Kidney epithelial cell (primary cell): Measurements from ENCODE around the gene TBCC. TPM values are rescaled to one million over a fixed set of nuclear protein-coding genes. Genes with fewer than 3 reads are reported as not detected.

Experiments
- DNase-seq: peaks from one replicate; pipeline ENCODE4 v3.0.0-alpha.2; 2010; ENCODE audit warnings: low read depth
- H3K27me3 ChIP-seq: 2 replicates; pipeline ENCODE4 v1.6.0; 2011; ENCODE audit warnings: low read length; ENCODE audit not compliant: control insufficient read depth, insufficient read depth
- H3K36me3 ChIP-seq: 2 replicates; pipeline ENCODE4 v1.5.1; 2011; ENCODE audit warnings: low read length; ENCODE audit not compliant: control insufficient read depth, insufficient read depth
- H3K4me3 ChIP-seq: 2 replicates; pipeline ENCODE4 v1.5.1; 2011; ENCODE audit warnings: low read depth, mild to moderate bottlenecking, control low read depth, low read length
- total RNA-seq: library from RNA; depleted of rRNA; stranded (reverse); fragments of >200 nt; gene quantifications from 2 replicates; pipeline ENCODE4 v1.2.3, GENCODE V29; 2015
- TF ChIP-seq, protein P1 (sequence below): IDR thresholded peaks from 2 replicates; pipeline ENCODE4 v1.5.1; 2011; ENCODE audit warnings: mild to moderate bottlenecking, moderate library complexity, low read length, control low read depth, inconsistent platforms; ENCODE audit not compliant: insufficient read depth, poor library complexity, severe bottlenecking

The TBCC gene
- total RNA-seq, 1 donor from 2014 or later = 55.2 TPM

DNA sequence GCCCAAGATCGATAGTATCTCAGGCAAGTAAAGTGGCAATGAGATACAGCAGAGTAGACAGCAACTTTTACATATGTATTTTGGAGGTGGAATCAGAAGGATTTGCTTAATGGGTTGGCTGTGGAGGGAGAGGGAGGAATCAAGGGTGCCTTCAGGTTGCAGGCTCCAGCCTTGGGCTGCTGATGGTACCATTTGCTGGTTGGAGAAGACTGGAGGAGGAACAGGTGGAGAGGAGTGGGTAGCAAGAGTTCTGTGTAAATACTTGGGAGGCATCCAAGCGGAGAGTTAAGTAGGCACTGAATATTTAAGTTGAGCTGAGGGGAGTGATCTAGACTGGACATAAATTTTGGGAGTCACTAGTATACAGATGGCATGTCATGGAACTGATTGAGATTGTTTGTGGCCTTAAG, 41.2 kb upstream of the TBCC start:
- no peaks in the 10 kb centered on the region for H3K36me3 ChIP-seq
- H3K27me3 ChIP-seq = no peaks in the 10 kb centered on the region
- TF ChIP-seq, protein P1, sequence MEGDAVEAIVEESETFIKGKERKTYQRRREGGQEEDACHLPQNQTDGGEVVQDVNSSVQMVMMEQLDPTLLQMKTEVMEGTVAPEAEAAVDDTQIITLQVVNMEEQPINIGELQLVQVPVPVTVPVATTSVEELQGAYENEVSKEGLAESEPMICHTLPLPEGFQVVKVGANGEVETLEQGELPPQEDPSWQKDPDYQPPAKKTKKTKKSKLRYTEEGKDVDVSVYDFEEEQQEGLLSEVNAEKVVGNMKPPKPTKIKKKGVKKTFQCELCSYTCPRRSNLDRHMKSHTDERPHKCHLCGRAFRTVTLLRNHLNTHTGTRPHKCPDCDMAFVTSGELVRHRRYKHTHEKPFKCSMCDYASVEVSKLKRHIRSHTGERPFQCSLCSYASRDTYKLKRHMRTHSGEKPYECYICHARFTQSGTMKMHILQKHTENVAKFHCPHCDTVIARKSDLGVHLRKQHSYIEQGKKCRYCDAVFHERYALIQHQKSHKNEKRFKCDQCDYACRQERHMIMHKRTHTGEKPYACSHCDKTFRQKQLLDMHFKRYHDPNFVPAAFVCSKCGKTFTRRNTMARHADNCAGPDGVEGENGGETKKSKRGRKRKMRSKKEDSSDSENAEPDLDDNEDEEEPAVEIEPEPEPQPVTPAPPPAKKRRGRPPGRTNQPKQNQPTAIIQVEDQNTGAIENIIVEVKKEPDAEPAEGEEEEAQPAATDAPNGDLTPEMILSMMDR = no peak
- DNase-seq = no peak
- H3K4me3 ChIP-seq = no peak overlapping the region

DNA sequence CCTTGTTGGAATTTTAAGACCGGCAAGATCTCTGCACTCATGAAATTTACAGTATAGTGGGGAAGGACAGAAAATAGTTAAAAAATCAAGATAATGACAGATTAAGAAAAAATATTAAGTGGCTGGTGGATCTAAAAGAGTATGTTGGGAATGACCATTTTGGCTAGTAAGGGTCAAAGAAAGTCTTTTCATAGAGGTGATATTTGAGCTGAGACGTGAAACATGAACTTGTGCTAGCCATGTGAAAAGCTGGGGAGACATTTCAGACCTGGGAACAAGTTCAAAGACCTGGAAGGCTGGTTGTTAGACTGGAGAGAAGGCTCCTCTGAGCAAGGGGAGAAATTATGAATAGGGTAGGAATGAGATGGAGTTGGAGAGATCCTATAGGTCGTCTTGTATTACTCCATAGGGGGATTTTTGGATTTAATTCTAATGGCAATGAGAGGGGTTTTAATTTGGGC, 40.7 kb upstream of the TBCC start:
- H3K27me3 ChIP-seq = no peaks in the 10 kb centered on the region
- TF ChIP-seq, protein P1 = no peak
- H3K4me3 ChIP-seq = no peak overlapping the region
- DNase-seq = no peak
- no peaks in the 10 kb centered on the region for H3K36me3 ChIP-seq

DNA sequence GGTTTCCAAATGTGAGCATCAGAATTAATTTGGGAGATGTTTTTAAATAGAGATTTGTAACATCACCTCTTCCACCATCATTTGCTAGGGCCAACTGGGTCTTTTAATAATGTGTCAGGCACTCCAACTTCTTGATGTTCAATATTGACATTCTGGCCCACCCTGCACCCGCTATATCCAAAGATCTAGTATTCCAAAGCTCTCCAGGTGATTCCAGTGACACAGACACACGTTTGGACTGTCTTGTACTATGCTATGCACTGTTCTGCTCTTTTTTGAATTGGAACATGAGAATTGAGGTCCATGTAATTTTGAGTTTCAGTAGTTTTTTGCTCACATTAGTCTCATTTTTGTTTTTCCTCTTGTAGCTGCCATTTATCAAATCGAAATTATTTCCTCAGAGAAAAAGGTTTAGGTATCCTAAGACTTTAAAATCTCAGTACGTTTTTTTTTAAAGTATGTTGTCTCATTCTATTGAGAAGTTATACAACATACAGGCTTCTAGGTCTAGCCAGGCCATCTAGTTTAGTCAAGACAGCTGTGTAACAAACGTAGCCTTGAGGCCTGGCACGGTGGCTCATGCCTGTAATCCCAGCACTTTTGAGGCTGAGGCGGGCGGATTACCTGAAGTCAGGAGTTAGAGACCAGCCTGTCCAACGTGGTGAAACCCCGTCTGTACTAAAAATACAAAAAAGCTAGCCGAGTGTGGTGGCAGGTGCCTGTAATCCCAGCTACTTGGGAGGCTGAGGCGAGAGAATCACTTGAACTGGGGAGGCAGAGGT, 39.0 kb upstream of the TBCC start:
- Histone ChIP-seq H3K36me3 (no peaks in the 10 kb centered on the region), H3K4me3 (peak overlapping the region; percentile 93), H3K27me3 (no peaks in the 10 kb centered on the region)
- DNase-seq = no peak
- TF ChIP-seq, protein P1 = no peak

DNA sequence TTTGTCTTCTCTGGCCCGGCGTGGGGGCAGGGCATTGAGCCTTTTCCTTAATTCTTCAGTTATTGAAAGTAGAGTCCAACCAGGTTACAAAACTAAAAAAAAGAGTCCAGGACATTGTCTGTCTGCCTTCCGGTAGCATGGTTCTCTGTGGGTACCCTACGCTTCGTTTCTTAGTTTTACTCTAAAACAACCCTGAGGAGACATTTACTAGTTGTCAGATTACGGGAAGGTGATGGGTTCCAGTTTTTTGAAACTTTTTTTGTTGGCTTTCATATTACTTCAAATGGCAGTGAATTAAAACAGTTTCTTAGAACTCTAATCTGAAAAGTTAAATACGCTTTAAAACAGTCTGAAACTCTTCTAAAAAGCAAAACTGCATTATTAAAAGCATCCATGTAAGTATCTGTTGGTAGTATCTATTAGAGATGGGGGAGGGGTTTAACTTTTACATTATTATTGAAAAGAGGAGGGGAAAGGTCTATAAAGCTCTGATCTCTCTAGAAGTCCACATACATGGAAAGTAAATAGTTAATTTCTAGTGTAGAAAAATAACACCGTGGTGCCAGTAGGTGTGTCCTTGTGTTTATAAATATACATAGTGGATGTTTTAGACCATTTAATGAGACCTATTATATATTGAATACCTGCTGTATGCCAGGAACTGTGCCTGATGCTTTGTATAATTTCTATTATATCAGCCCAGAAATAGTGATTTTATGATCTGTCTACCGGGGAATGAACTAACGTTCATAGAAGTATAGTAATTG, 38.2 kb upstream of the TBCC start:
- H3K27me3 ChIP-seq = no peaks in the 10 kb centered on the region
- no peaks in the 10 kb centered on the region for H3K36me3 ChIP-seq
- DNase-seq = no peak
- H3K4me3 ChIP-seq = peak overlapping the region; percentile 93
- TF ChIP-seq, protein P1 = no peak

DNA sequence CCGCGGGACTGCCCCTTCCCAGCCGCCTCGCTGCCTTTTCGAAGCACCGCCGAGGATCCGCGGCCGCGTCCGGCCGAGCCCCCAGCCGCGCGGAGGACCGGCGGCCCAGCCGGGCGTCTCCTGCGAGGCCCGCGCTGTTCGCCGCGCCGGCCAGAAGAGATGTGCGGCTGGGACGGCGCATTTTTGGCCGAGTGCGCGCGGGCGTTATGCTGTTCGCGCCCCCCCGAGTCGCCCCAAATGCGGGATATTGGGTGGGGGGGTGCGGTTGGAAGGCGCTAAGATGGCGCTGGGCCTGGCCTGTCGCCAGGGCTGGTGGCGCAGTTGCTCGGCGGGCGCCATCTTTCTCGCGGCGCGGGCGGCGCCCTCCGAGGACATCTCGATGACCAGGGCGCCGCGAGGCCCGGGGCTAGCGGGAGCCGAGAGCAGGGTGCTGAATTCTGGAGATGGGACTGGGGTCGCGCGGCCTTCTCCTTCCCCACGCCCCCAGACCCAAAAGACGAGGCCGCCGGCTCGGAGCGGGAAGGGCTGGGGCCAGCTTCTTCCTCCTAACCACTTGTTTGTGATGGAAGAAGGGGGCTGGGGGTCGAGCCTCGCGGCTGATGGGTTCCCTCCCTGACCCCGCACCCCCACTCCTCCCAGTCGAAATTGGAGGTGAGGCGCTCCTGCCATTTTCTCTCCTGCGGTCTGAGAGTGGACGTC, 37.4 kb upstream of the TBCC start:
- H3K4me3 ChIP-seq = peak overlapping the region; percentile 93
- no peaks in the 10 kb centered on the region for H3K27me3 ChIP-seq
- H3K36me3 ChIP-seq = no peaks in the 10 kb centered on the region
- DNase-seq = no peak
- TF ChIP-seq, protein P1 = no peak
